Endothelial cell of umbilical vein (primary cell): ENCODE results near the gene SIAE. TPM values are rescaled to one million over a fixed set of nuclear protein-coding genes. Genes with fewer than 3 reads are reported as not detected.

Experiments used
- BruUV-seq: library from RNA; stranded (reverse); fragments of 400-500 nt; replicated peaks from 2 replicates; lab custom pipeline; 2021; lab: Mats Ljungman, UMichigan
- CTCF ChIA-PET: fragments of 300-600, 350-600 bp; sonication (Branson Sonifier 250); formaldehyde crosslinking; loops from one replicate; lab custom pipeline; 2021; ENCODE audit warnings: antibody characterized with exemption, inconsistent platforms; lab: Charles Lee
- POLR2A ChIA-PET: fragments of 300-600, 350-600 bp; sonication (Branson Sonifier 250); formaldehyde crosslinking; loops from one replicate; lab custom pipeline; 2021; ENCODE audit warnings: antibody characterized with exemption, inconsistent platforms; lab: Charles Lee
- DNase-seq: peaks from one replicate; pipeline ENCODE4 v3.0.0-alpha.2; 2011; ENCODE audit warnings: low read depth, low spot score
- FAIRE-seq: peaks from 2 replicates; lab custom pipeline; 2011; peaks lifted over from hg19 to GRCh38; lab: Jason Lieb, UNC
- H2AFZ ChIP-seq: 2 replicates; pipeline ENCODE4 v1.6.0; 2012; ENCODE audit warnings: low read depth, low read length, control low read depth, inconsistent platforms
- H3K27ac ChIP-seq: 2 replicates; pipeline ENCODE4 v1.5.1; 2011; ENCODE audit warnings: low read depth, mild to moderate bottlenecking, control low read depth, low read length, moderate library complexity; ENCODE audit not compliant: insufficient read depth
- H3K27me3 ChIP-seq, 2 experiments: 2 replicates each; pipeline versions ENCODE4 v1.6.0 to v1.6.1; 2011; ENCODE audit warnings: low read length in 2 of 2, mixed read lengths in 1 of 2; ENCODE audit not compliant: control insufficient read depth in 2 of 2, insufficient read depth in 2 of 2
- H3K36me3 ChIP-seq, 2 experiments: 2 replicates in 1 of 2; 3 replicates in 1 of 2; pipeline ENCODE4 v1.5.1; 2011; ENCODE audit warnings: low read length in 2 of 2, mild to moderate bottlenecking in 1 of 2, moderate library complexity in 1 of 2; ENCODE audit not compliant: control insufficient read depth in 2 of 2, insufficient read depth in 2 of 2; ENCODE audit errors: extremely low read depth in 1 of 2
- H3K4me1 ChIP-seq: 3 replicates; pipeline ENCODE4 v1.5.1; 2011; ENCODE audit warnings: mild to moderate bottlenecking, low read length; ENCODE audit not compliant: control insufficient read depth, insufficient read depth; ENCODE audit errors: extremely low read depth
- H3K4me2 ChIP-seq: 2 replicates; pipeline ENCODE4 v1.6.1; 2011; ENCODE audit warnings: low read length, control low read depth, mixed read lengths; ENCODE audit not compliant: insufficient read depth
- H3K4me3 ChIP-seq, 3 experiments: fragments of 200-600 bp in 1 of 3; sonication (generic), shearing (Covaris generic) in 1 of 3; replicated peaks in 1 of 3; 2 replicates each; pipeline ENCODE4 v1.5.1; 2011 to 2016; ENCODE audit warnings: control low read depth in 3 of 3, low read length in 3 of 3, mild to moderate bottlenecking in 2 of 3, inconsistent platforms in 1 of 3, low read depth in 1 of 3, moderate library complexity in 1 of 3; ENCODE audit not compliant: insufficient read depth in 1 of 3
- H3K79me2 ChIP-seq: 2 replicates; pipeline ENCODE4 v1.6.0; 2012; ENCODE audit warnings: low read length, inconsistent platforms; ENCODE audit not compliant: control insufficient read depth, insufficient read depth
- H3K9ac ChIP-seq: replicated peaks from 2 replicates; pipeline ENCODE3; 2011; ENCODE audit warnings: low read length, control low read depth; ENCODE audit not compliant: insufficient read depth; ENCODE audit errors: extremely low read depth
- H3K9me1 ChIP-seq: replicated peaks from 3 replicates; pipeline ENCODE4 v1.6.0; 2011; ENCODE audit warnings: mild to moderate bottlenecking, low read length; ENCODE audit not compliant: control insufficient read depth, insufficient read depth; ENCODE audit errors: extremely low read depth
- H3K9me3 ChIP-seq: replicated peaks from 2 replicates; pipeline ENCODE4 v1.5.1; 2012; ENCODE audit warnings: low read length, inconsistent platforms; ENCODE audit not compliant: control insufficient read depth, insufficient read depth
- H4K20me1 ChIP-seq: replicated peaks from 2 replicates; pipeline ENCODE3; 2011; ENCODE audit warnings: mild to moderate bottlenecking, low read length; ENCODE audit not compliant: control insufficient read depth, insufficient read depth; ENCODE audit errors: extremely low read depth
- EZH2 ChIP-seq: IDR thresholded peaks from 2 replicates; pipeline ENCODE4 v1.6.1; 2012; ENCODE audit warnings: borderline replicate concordance, low read depth, mild to moderate bottlenecking, moderate library complexity, low read length, inconsistent platforms; ENCODE audit not compliant: severe bottlenecking
- FOS ChIP-seq: IDR thresholded peaks from 2 replicates; pipeline ENCODE4 v1.6.1; 2011; ENCODE audit warnings: mild to moderate bottlenecking, low read length, moderate library complexity, borderline replicate concordance; ENCODE audit not compliant: insufficient read depth
- GATA2 ChIP-seq: IDR thresholded peaks from 2 replicates; pipeline ENCODE4 v1.7.0; 2011; ENCODE audit warnings: low read depth, mild to moderate bottlenecking, moderate library complexity, mixed read lengths, low read length; ENCODE audit not compliant: insufficient read length, insufficient read depth
- JUN ChIP-seq: IDR thresholded peaks from 2 replicates; pipeline ENCODE4 v1.6.1; 2011; ENCODE audit warnings: borderline replicate concordance, low read depth; ENCODE audit not compliant: insufficient read length, insufficient read depth
- MYC ChIP-seq: IDR thresholded peaks from one replicate; pipeline ENCODE4 v1.6.1; 2011; ENCODE audit warnings: mild to moderate bottlenecking, low read depth, low read length
- POLR2A ChIP-seq: IDR thresholded peaks from 2 replicates; pipeline ENCODE4 v1.6.1; 2012; ENCODE audit warnings: low read depth, mild to moderate bottlenecking, control low read depth, low read length
- POLR2AphosphoS5 ChIP-seq: IDR thresholded peaks from 2 replicates; pipeline ENCODE4 v1.6.1; 2012; ENCODE audit warnings: low read depth, mild to moderate bottlenecking, control low read depth, low read length, moderate library complexity; ENCODE audit not compliant: insufficient read depth
- dilution Hi-C: fragments of 300-500 bp; cut with MboI; formaldehyde crosslinking; loops from one replicate; pipeline ENCODE4 v1.15.0; 2019; ENCODE audit warnings: low sequenced_read_pairs; ENCODE audit not compliant: extremely low pct_ligation_motif_present
- intact Hi-C: fragments of 100-400 bp; cut with micrococcal nuclease; formaldehyde crosslinking; loops from one replicate; pipeline ENCODE4 v1.10.0; 2022
- polyA plus RNA-seq, 4 experiments: library from polyadenylated mRNA; depleted of rRNA in 3 of 4; stranded (reverse) in 3 of 4; unstranded in 1 of 4; fragments of >200 nt; gene quantifications; 2 replicates each; pipeline versions ENCODE4 v1.2.1 to v1.2.3, GENCODE V29; 2011 to 2012; ENCODE audit warnings: missing spikeins in 1 of 4
- total RNA-seq: library from RNA; stranded (reverse); gene quantifications from 2 replicates; pipeline ENCODE4 v1.2.3, GENCODE V29; 2021
- TF ChIP-seq, protein P1 (sequence below): IDR thresholded peaks from 2 replicates; pipeline ENCODE4 v1.6.1; 2011; ENCODE audit not compliant: insufficient read depth, insufficient read length
- TF ChIP-seq, protein P2 (sequence below), 2 donors: IDR thresholded peaks; 1 replicate in 1 of 2; 2 replicates in 1 of 2; pipeline ENCODE4 v1.5.1; 2011; ENCODE audit warnings: low read length in 2 of 2, mild to moderate bottlenecking in 2 of 2, moderate library complexity in 2 of 2, control low read depth in 1 of 2, inconsistent platforms in 1 of 2, low read depth in 1 of 2; ENCODE audit not compliant: insufficient read depth in 1 of 2; ENCODE audit errors: extremely low read depth in 1 of 2

Gene SIAE
- total and polyA plus RNA-seq, 2 donors (not counting 3 experiments of a cell fraction or from before 2014, with no cell fraction given) = 16.9 to 23.9 TPM

DNA sequence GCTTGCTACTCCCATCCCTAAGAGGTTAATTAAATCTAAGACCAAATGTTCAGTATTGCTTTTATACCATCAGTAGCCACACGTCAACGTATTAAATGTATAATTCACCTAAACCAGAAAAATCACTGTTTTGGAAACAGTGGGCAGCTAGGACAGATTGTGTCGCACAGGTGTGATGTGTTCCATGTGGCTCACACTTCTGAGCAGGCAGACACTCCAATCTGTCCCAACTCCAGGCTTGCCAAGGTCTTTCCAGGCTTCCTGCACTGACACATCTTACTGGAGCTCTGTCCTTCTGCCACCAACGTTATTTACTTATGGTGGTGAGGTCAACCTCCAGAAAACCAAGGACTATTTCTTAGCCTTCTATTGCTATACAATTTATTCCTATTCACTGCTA lies 11.4 kb downstream of the SIAE start:
- intact Hi-C loops = no loop called here
- BruUV-seq = no TSS peak
- no peak for FAIRE-seq

More for the DNA sequence above, 11.4 kb downstream of the SIAE start:
- CTCF ChIA-PET = interaction anchor here (0.9 to 3.1 kb wide), 5 partner anchors 17 to 214 kb away, joined by 3 to 21 read pairs (median 5); no protein-coding TSS in a partner anchor
- DNase-seq = no peak
- Histone ChIP-seq H3K4me2 (no peak overlapping the region), H3K79me2 (no peaks in the 10 kb centered on the region), H4K20me1 (no peaks in the 10 kb centered on the region), H3K27ac (no peak overlapping the region), H3K9ac (no peak overlapping the region), H3K9me3 (no peaks in the 10 kb centered on the region), H3K9me1 (no peaks in the 10 kb centered on the region), H3K4me3 (no peak overlapping the region), H2AFZ (no peak overlapping the region), H3K36me3 (no peaks in the 10 kb centered on the region), H3K4me1 (no peaks in the 10 kb centered on the region), H3K27me3 (no peaks in the 10 kb centered on the region)
- POLR2A ChIA-PET = no interaction called here
- TF ChIP-seq MYC (no peak), POLR2AphosphoS5 (no peak), POLR2A (no peak), JUN (no peak), GATA2 (no peak), EZH2 (no peak), FOS (no peak)
- TF ChIP-seq, protein P1, sequence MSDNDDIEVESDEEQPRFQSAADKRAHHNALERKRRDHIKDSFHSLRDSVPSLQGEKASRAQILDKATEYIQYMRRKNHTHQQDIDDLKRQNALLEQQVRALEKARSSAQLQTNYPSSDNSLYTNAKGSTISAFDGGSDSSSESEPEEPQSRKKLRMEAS = no peak
- TF ChIP-seq, protein P2, sequence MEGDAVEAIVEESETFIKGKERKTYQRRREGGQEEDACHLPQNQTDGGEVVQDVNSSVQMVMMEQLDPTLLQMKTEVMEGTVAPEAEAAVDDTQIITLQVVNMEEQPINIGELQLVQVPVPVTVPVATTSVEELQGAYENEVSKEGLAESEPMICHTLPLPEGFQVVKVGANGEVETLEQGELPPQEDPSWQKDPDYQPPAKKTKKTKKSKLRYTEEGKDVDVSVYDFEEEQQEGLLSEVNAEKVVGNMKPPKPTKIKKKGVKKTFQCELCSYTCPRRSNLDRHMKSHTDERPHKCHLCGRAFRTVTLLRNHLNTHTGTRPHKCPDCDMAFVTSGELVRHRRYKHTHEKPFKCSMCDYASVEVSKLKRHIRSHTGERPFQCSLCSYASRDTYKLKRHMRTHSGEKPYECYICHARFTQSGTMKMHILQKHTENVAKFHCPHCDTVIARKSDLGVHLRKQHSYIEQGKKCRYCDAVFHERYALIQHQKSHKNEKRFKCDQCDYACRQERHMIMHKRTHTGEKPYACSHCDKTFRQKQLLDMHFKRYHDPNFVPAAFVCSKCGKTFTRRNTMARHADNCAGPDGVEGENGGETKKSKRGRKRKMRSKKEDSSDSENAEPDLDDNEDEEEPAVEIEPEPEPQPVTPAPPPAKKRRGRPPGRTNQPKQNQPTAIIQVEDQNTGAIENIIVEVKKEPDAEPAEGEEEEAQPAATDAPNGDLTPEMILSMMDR (IDR thresholded peaks at IDR 0.05; ENCODE audit: extremely low read depth in 1 of 2, insufficient read depth in 1 of 2, low read depth in 1 of 2, low read length in 2 of 2) = no peak
- dilution Hi-C loops = loop anchor here (10.0 kb wide), 1 partner anchor 173 kb away; no protein-coding TSS in a partner anchor
